Right cardiac atrium (tissue), 5 donors: ENCODE data around the gene PSMC3IP. TPM values are rescaled to one million over a fixed set of nuclear protein-coding genes. Genes with fewer than 3 reads are reported as not detected.

Experiments
- ATAC-seq, 2 donors: fragments of 200-7000 bp; cut with Tn5 transposase; one replicate each; pipeline versions ENCODE4 v1.8.0 to v1.9.1; 2020; ENCODE audit warnings: moderate library complexity in 2 of 2, mild to moderate bottlenecking in 1 of 2
- DNase-seq, 3 donors: peaks; one replicate each; pipeline ENCODE4 v3.0.0-alpha.2; 2020
- H3K27ac ChIP-seq: one replicate; pipeline ENCODE4 v1.5.1; 2013; ENCODE audit warnings: mild to moderate bottlenecking, low read length, control low read depth, moderate library complexity
- H3K27me3 ChIP-seq: one replicate; pipeline ENCODE4 v1.6.1; 2013; ENCODE audit not compliant: control insufficient read depth, insufficient read depth
- H3K4me1 ChIP-seq: one replicate; pipeline ENCODE4 v1.6.1; 2013; ENCODE audit warnings: low read length; ENCODE audit not compliant: control insufficient read depth, insufficient read depth
- H3K4me3 ChIP-seq: one replicate; pipeline ENCODE4 v1.5.1; 2013; ENCODE audit warnings: low read length, control low read depth
- H3K9me3 ChIP-seq: one replicate; pipeline ENCODE4 v1.6.1; 2013; ENCODE audit warnings: low read length; ENCODE audit not compliant: control insufficient read depth
- WGBS: extraction: QIAGEN DNeasy Blood & Tissue Kit; methylation state at CpG from one replicate; pipeline ENCODE4 v1.1.7; 2013; 5-methylcytosine and 5-hydroxymethylcytosine counted together
- intact Hi-C, 4 donors: fragments of 100-400 bp; cut with DNase I; formaldehyde crosslinking; loops; one replicate each; pipeline versions ENCODE4 v1.11.0 to v1.14.0; 2022 to 2023
- polyA plus RNA-seq: library from polyadenylated mRNA; stranded (reverse); fragments of 200-250 nt; gene quantifications from one replicate; pipeline ENCODE4 v1.2.3, GENCODE V29; 2013
- total RNA-seq, 4 donors: library from RNA; stranded (reverse); fragmentation: NEBNext Ultra II Directional; extraction: Animal tissue kit (Norgen Biotek cat#: 25700); gene quantifications; one replicate each; pipeline ENCODE4 v1.2.1, GENCODE V29; 2021
- donor health status: healthy with polysubstance abuse.
- donor health status: DM: no; HTN: yes; CAD: no.
- donor health status: DM: no; HTN: no; CAD: no.
- donor health status: DM: no; HTN: yes; CAD: no; lungs with severe emphysema.
- donor health status: DM: yes; HTN: yes; CAD: no.

PSMC3IP gene
- total and polyA plus RNA-seq, 5 donors, result 1.4 to 3.3 (median 2.3) TPM

DNA sequence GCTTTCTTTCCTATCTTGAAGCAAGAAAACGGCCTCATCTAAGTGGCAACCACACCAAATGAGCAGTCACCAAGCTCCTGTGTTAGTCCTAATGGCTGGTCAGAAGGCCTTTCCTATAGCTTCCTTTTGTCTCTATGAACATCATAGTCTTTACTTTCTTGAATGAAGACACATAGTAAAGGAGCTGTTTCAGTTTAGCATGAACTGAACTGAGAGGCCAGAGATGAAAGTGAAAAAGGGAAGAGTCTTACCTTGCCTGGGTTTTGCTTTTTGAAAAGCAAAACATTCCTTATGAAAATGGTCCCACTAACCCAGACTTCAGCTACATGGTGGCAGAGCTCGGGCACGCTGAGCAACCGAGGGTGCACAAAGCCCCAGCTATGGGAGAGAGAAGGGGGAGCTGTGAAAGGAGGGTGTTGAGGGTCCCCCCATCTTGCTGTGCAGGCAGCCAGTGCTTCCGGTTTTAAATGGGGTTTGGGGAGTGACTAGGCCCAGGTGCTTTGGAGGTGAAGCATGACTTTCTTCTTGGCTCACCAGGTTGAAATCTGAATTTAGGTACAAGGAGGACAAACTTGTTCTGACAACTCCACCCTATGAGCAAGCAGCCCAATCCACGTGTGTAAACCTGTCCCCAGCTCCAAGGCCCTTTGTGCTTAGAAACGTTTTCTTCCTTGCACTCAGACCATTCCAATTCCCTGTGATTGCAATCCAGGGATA lies 9.1 kb upstream of the PSMC3IP start:
- intact Hi-C loops, result loop anchor here in 1 of 4 donors (5.0 to 10.0 kb wide), 2 partner anchors 116 to 178 kb away; partner anchors contain the start of gene RAMP2
- 78% methylated on average over 7 of the region's 7 CpGs for WGBS
- H3K9me3 ChIP-seq, result no peaks in the 10 kb centered on the region
- H3K27me3 ChIP-seq, result no peaks in the 10 kb centered on the region
- ATAC-seq, result no peak
- no peak for DNase-seq
- H3K4me3 ChIP-seq, result no peak overlapping the region
- H3K4me1 ChIP-seq, result no peaks in the 10 kb centered on the region
- no peak overlapping the region for H3K27ac ChIP-seq

DNA sequence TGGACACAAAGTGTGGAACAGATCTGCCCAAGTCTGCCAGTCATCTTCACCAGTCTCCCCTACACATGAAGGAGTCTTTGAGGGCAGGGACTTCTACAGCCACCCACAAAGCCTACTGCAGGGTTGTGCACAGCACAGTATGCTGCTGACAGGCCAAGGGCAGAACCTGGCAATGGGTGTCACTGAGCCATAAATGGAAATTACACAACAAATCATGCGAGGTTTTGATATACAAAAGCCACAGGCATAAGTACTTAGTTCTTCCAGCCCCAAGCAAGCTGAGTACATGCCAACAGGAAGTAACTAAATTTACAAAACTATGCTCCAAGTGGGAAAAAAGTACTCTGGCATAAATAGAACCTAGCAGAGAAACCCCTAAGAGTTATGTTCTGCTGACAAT lies 7.8 kb upstream of the PSMC3IP start:
- Histone ChIP-seq H3K4me1 (no peaks in the 10 kb centered on the region), H3K27ac (peak overlapping the region; percentile 38), H3K4me3 (no peak overlapping the region), H3K9me3 (no peaks in the 10 kb centered on the region), H3K27me3 (no peaks in the 10 kb centered on the region)
- ATAC-seq (peak in 1 of 2 donors; percentile 52), DNase-seq (no peak)
- intact Hi-C loops, result loop anchor here in 1 of 4 donors (5.0 to 10.0 kb wide), 2 partner anchors 117 to 179 kb away; partner anchors contain the start of gene RAMP2
- 33% methylated on average over 1 of the region's 1 CpG for WGBS

DNA sequence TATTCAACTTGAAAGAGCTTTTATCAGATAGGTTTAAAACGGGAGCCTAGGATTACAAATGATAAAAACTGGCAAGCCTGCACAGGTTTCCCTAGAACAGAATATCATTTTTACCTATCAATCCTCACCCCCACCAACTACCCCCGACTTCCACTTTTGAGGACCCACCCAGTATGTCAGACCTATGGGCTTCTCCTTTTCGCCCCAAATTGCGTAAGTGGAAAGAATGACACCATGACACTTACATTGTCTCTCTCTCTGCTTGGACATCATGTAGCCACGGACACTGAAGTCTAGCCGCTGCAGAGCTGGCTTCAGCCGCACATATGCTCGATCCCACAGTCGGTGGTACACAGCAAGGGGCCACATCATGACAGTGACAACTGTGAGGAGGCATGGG lies 7.4 kb upstream of the PSMC3IP start:
- intact Hi-C loops, result loop anchor here in 1 of 4 donors (5.0 to 10.0 kb wide), 2 partner anchors 117 to 180 kb away; partner anchors contain the start of gene RAMP2
- whole genome bisulfite sequencing, result 76% methylated on average over 9 of the region's 9 CpGs
- DNase-seq (no peak), ATAC-seq (no peak)
- Histone ChIP-seq H3K4me1 (no peaks in the 10 kb centered on the region), H3K27me3 (no peaks in the 10 kb centered on the region), H3K9me3 (no peaks in the 10 kb centered on the region), H3K4me3 (no peak overlapping the region), H3K27ac (no peak overlapping the region)

DNA sequence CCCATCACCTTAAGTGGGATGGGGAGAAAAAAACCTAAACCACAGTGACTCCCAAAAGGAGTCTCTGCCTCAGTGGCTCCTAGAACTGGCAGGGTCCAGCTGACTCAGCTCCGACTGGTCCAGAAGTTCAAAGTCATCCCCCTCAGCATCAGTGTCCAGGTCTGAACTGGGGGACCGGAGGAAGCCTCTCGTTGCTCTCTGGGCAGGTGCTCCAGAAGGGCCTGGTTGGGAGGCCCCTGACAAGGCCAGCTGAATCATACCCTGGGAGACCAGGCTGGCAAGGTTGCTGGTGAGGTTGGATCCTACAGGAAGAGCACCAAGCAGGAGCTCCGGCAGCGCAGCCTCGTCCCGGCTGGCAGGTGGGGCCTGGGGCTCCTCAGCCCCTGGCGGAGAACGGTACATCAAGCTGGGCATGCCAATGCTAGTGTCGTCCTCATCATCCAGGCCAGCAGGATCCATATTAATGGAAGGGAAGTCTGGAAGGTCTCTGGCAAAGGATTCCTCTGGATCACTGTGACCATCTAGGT lies 4.3 kb upstream of the PSMC3IP start:
- Histone ChIP-seq H3K27ac (no peak overlapping the region), H3K4me3 (no peak overlapping the region), H3K9me3 (no peaks in the 10 kb centered on the region), H3K4me1 (no peaks in the 10 kb centered on the region), H3K27me3 (no peaks in the 10 kb centered on the region)
- DNase-seq, result no peak
- ATAC-seq, result no peak
- intact Hi-C loops, result loop anchor here in 1 of 4 donors (10.0 kb wide), 1 partner anchor 183 kb away; the partner anchor contains the start of gene RAMP2
- WGBS, result 85% methylated on average over 10 of the region's 10 CpGs

DNA sequence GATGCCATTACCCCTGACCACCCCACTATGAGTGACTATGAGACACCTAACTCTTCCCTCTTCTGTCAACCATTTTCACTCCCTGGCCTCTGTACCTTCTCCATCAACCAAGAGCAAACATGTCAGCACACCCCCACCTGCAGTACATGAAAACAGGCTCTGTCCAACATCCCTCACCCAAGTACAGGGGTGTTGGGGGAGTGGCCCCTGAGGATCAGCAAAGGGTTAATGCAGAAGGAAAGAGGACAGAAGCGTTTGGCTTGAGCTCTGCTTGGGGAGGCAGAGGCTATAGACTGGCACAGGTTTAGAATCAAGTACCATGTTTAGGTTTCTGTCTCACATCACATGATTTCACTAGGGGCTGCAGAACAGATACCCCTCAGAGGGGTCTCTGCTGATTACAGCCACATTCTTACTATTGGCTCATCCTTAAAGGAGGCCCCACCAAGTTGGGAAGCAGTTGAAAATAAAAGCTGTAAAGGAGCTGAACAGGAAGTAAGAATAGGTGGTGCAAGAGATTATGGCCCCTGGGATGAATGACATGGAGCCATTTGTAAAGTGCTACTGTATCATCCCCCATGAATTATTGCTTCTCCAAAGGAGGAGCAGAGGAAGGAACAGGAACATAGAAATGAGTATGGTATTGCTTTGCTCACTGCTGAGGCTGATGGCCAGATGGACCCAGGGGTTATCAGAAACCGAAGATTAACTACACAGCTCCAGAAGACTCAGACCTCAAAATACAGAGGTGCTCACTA lies 2.4 kb upstream of the PSMC3IP start:
- WGBS, result 38% methylated on average over 2 of the region's 2 CpGs
- DNase-seq, result no peak

DNA sequence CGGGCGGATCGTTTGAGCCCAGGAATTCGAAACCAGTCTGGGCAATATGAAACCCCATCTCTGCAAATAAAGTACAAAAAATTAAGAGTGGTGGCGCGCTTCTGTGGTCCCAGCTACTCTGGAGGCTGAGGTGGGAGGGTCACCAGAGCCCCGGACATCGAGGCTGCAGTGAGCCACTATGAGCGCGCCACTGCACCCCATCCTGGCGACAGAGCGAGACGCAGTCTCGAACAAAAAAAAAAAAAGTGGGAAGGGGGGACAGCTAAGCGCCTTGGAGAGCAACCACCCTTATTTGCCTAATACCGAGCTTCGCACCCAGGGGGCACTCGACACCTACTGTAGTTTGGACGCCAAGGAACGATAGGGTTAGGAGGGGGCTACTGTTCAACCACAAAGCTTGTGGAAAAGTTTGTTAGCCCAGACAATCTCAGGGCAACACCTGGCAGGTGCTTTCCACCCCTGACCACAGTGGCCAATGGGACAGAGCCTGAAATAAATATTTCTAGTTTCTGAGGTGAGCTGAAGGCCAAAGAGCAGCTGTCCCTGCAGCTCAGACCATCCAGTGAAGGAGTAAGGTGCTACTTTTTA lies 847 bp upstream of the PSMC3IP start:
- no peaks in the 10 kb centered on the region for H3K9me3 ChIP-seq
- WGBS, result under 1% methylated on average over 20 of the region's 20 CpGs

More for the DNA sequence above, 2.4 kb upstream of the PSMC3IP start:
- Histone ChIP-seq H3K9me3 (no peaks in the 10 kb centered on the region), H3K27me3 (no peaks in the 10 kb centered on the region), H3K4me3 (no peak overlapping the region), H3K27ac (no peak overlapping the region), H3K4me1 (no peaks in the 10 kb centered on the region)
- intact Hi-C loops, result loop anchor here in 2 of 4 donors (2.0 to 10.0 kb wide), 3 partner anchors 97 to 185 kb away; partner anchors contain the start of genes PLEKHH3 (in 1 of the 2) and RAMP2 (in 1 of the 2)
- ATAC-seq, result no peak

DNA sequence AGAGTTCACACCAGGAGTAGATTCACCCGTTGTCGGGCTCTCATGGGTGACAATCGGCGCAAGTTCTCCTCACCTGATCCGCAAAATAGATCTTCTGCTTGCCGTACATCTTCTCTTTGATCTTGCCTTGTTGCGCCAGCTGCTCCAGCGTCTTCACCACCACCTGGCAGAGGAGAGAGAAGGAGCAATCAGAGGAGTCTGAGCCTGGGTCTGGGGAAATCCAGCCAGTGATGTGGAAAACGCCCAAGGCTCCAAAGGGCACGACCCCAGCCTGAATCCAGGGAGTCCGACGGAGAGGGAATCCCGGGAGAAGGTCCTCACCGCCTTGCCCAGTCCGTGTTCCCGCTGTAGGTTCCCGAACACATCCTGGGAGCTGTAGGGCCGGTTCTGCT lies 393 bp downstream of the PSMC3IP start:
- intact Hi-C loops, result loop anchor here in 1 of 4 donors (5.0 kb wide), 1 partner anchor 100 kb away; the partner anchor contains the start of gene PLEKHH3
- Histone ChIP-seq H3K27me3 (no peaks in the 10 kb centered on the region), H3K9me3 (no peaks in the 10 kb centered on the region), H3K4me3 (peak overlapping the region; percentile 60), H3K4me1 (no peaks in the 10 kb centered on the region), H3K27ac (peak overlapping the region; percentile 0)
- ATAC-seq, result no peak
- no peak for DNase-seq
- WGBS, result 4% methylated on average over 18 of the region's 18 CpGs

More for the DNA sequence above, 847 bp upstream of the PSMC3IP start:
- intact Hi-C loops, result loop anchor here in 2 of 4 donors (2.0 to 5.0 kb wide), 2 partner anchors 99 to 100 kb away; partner anchors contain the start of gene PLEKHH3 (in 1 of the 2)
- no peaks in the 10 kb centered on the region for H3K27me3 ChIP-seq
- ATAC-seq (peak; percentile 78 to 81), DNase-seq (peak; percentile 73 to 88 (median 88))
- no peaks in the 10 kb centered on the region for H3K4me1 ChIP-seq
- peak overlapping the region; percentile 85 for H3K27ac ChIP-seq
- peak overlapping the region; percentile 60 for H3K4me3 ChIP-seq

DNA sequence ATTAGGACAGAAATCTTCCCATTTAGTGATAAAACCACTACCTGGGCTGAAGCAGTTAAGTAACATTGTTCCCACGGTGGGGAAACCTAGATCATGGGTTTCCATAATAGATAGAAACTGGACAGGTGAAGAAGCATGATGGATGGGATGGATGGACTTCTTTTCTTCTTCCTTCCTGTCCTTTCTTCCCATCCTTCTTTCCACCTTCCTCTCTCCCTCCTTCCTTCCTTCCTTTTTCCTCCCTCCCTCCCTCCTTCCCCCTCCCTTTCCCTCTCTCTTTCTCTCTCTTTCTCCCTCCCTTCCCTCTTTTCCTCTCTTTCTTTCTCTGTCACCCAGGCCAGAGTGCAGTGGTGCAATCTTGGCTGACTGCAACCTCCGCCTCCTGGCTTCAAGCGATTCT lies 3.1 kb downstream of the PSMC3IP start:
- no peaks in the 10 kb centered on the region for H3K4me1 ChIP-seq

DNA sequence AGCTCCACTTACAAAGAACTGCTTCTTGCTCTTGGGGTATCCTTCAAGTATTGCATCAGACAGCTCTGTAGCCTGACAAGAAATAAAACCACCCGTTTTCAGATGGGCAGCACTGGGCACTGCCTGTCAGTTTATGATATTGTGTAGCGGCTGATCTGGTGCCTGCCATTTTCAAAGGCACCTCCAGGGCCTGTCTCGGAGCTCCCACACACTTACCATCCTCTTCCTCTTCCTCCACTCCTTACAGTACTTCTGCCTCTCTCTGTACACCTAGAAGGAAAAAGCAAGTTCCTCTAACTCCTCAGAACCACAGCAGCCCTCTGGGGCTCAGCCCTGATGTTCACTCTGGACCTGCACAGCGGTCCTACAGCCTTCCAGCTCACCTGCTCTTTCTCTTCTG lies 4.4 kb downstream of the PSMC3IP start:
- Histone ChIP-seq H3K4me1 (no peaks in the 10 kb centered on the region), H3K9me3 (no peaks in the 10 kb centered on the region), H3K4me3 (no peak overlapping the region), H3K27me3 (no peaks in the 10 kb centered on the region), H3K27ac (no peak overlapping the region)
- WGBS, result 81% methylated on average over 4 of the region's 4 CpGs
- intact Hi-C loops, result loop anchor here in 1 of 4 donors (5.0 kb wide), 1 partner anchor 34 kb away; the partner anchor contains the start of genes RETREG3 and TUBG1
- no peak for ATAC-seq
- no peak for DNase-seq

More for the DNA sequence above, 3.1 kb downstream of the PSMC3IP start:
- DNase-seq (no peak), ATAC-seq (no peak)
- H3K4me3 ChIP-seq, result no peak overlapping the region
- no peaks in the 10 kb centered on the region for H3K27me3 ChIP-seq
- no peak overlapping the region for H3K27ac ChIP-seq
- H3K9me3 ChIP-seq, result no peaks in the 10 kb centered on the region
- 83% methylated on average over 3 of the region's 3 CpGs for WGBS
- intact Hi-C loops, result loop anchor here in 1 of 4 donors (5.0 kb wide), 1 partner anchor 33 kb away; the partner anchor contains the start of genes RETREG3 and TUBG1

DNA sequence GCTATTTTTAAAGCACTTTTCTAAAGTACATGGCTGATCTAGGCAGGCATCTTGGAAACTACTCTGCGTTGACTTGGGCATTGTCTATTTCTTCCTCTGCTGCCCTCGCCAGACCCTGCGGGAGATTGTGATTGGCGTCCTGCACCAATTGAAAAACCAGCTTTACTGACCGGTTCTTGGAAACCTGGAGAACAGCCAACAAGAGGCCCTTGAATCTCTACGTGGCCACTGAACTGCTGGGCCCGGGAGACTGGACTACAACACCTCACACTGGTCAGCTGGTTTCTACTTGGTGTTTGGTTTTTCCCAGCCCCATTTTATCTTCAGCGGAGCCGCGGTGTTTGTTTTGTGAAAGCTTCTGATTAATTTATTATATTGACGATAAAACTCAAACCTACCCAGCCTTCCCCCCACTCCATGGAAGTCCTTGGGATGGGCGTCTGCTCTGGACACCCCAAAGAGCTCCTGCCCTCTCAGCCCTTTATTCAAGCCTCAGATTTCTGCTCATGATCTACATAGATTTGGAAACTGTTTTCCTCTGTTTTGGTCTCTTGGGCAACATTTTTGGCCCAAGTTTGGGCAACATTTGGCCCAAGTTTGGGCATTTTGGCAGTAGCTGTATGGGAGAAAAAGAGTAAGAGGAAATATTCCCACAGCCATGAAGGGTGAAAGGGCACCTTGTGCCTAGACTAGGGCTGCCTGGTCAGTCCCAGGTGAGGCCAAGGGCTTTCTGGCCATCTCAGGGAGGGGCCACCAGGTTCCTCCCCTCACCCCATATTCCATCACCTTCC lies 5.9 kb downstream of the PSMC3IP start:
- intact Hi-C loops, result loop anchor here in 1 of 4 donors (5.0 kb wide), 1 partner anchor 36 kb away; the partner anchor contains the start of genes RETREG3 and TUBG1
- DNase-seq, result no peak
- ATAC-seq, result no peak

More for the DNA sequence above, 5.9 kb downstream of the PSMC3IP start:
- H3K9me3 ChIP-seq, result no peaks in the 10 kb centered on the region
- no peak overlapping the region for H3K4me3 ChIP-seq
- H3K4me1 ChIP-seq, result no peaks in the 10 kb centered on the region
- 59% methylated on average over 12 of the region's 12 CpGs for WGBS
- H3K27ac ChIP-seq, result no peak overlapping the region
- H3K27me3 ChIP-seq, result no peaks in the 10 kb centered on the region
